ENCODE results near the gene PEAK1. TPM values are rescaled to one million over a fixed set of nuclear protein-coding genes. Genes with fewer than 3 reads are reported as not detected.

The PEAK1 gene
- total RNA-seq, 1 experiment from 2014 or later: 36.7 TPM

- H3K36me3 ChIP-seq (ENCODE audit: insufficient read depth, low read length, poor library complexity, severe bottlenecking): peaks cover 11% of the 10 kb centered on the region
- ChIA-PET POLR2A (ENCODE audit: low non-redundant PET) (no interaction called here), CTCF (no interaction called here)
- DNase-seq (ENCODE audit: low spot score): no peak
- no peak overlapping the region for H3K4me3 ChIP-seq (ENCODE audit: low read depth, low read length, poor library complexity, severe bottlenecking)
- no peaks in the 10 kb centered on the region for H3K9me3 ChIP-seq (ENCODE audit: low read depth, low read length, poor library complexity, severe bottlenecking)
- intact Hi-C loops (cut with micrococcal nuclease; ENCODE audit: unreplicated experiment): no loop called here
- H3K4me1 ChIP-seq (ENCODE audit: insufficient read depth, low read length, poor library complexity, severe bottlenecking): peaks cover 17% of the 10 kb centered on the region
- H3K27ac ChIP-seq (ENCODE audit: low read depth, low read length, poor library complexity, severe bottlenecking): no peak overlapping the region
- TF ChIP-seq CTCF (conservative IDR thresholded peaks at IDR 0.05; ENCODE audit: low read depth, low read length) (no peak), EZH2 (IDR thresholded peaks at IDR 0.05; ENCODE audit: borderline replicate concordance, low read depth, low read length, poor library complexity, severe bottlenecking) (no peak)
- no peaks in the 10 kb centered on the region for H3K27me3 ChIP-seq (replicated peaks; ENCODE audit: insufficient read depth, low read depth, low read length, poor library complexity)
- BruUV-seq (replicated peaks): no TSS peak
Measured at GRCh38 chr15:77457905-77458265, 38.0 kb upstream of the PEAK1 start.

DNA sequence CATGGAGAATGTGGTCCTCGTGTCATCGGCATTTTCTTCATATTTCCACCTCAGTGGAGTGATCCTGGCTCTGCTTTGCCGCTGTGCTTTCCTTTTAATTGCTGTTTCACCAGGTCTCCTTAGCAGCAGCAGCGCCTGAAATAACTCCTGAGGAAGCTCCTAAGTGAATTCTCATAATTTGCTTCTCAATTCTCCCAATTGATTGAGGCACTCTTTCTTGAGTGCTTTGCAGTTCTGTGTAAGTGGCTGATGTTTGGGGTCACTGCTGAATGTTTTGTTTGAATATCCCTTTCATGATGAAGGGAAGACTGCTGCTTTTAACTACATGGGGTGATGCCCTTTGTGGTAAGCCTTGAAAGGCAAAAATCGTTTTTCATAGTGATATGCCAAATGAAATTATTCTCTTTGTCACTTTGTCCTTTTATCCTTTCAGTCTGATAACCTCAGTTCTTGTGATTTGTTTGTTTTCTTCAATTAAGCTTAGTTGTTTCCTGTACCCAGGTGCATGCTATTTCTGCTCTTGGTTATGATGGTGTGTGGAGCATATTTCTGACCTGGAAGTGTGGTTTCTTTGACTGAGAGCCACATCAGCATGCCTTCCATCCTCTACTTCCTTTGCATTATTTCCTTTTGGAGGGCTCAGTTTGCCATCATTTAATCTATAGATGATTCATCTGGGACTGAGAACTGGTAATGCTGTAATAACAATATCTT, 37.4 kb upstream of the PEAK1 start:
- Histone ChIP-seq H3K4me1 (ENCODE audit: insufficient read depth, low read length, poor library complexity, severe bottlenecking) (peaks cover 17% of the 10 kb centered on the region), H3K27ac (ENCODE audit: low read depth, low read length, poor library complexity, severe bottlenecking) (no peak overlapping the region), H3K27me3 (replicated peaks; ENCODE audit: insufficient read depth, low read depth, low read length, poor library complexity) (no peaks in the 10 kb centered on the region), H3K9me3 (ENCODE audit: low read depth, low read length, poor library complexity, severe bottlenecking) (no peaks in the 10 kb centered on the region), H3K36me3 (ENCODE audit: insufficient read depth, low read length, poor library complexity, severe bottlenecking) (peaks cover 11% of the 10 kb centered on the region), H3K4me3 (ENCODE audit: low read depth, low read length, poor library complexity, severe bottlenecking) (no peak overlapping the region)
- TF ChIP-seq EZH2 (IDR thresholded peaks at IDR 0.05; ENCODE audit: borderline replicate concordance, low read depth, low read length, poor library complexity, severe bottlenecking) (no peak), CTCF (conservative IDR thresholded peaks at IDR 0.05; ENCODE audit: low read depth, low read length) (no peak)
- intact Hi-C loops (cut with micrococcal nuclease; ENCODE audit: unreplicated experiment): no loop called here
- BruUV-seq (replicated peaks): no TSS peak
- POLR2A ChIA-PET (ENCODE audit: low non-redundant PET): no interaction called here
- no peak for DNase-seq (ENCODE audit: low spot score)
- CTCF ChIA-PET: no interaction called here

DNA sequence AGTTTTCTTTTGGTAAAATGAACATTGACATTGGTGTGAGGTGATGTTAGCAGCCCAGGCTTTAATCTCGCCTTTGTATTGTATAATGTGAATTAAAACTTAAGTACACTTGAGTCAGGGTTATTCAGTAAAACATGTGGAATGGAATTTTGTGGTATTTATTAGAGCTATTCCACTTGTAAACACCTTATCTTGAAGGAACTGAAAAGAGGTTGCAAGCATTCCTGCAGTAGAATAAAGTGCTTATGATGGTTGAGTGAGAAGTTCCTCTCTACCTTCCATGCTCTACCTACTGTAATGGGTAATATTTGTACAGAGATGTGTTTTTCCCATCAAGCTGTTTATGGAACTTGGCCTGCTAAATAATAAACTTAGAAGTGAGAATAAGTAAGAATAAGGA, 36.8 kb upstream of the PEAK1 start:
- BruUV-seq (replicated peaks): no TSS peak
- intact Hi-C loops (cut with micrococcal nuclease; ENCODE audit: unreplicated experiment): no loop called here
- no peak overlapping the region for H3K27ac ChIP-seq (ENCODE audit: low read depth, low read length, poor library complexity, severe bottlenecking)
- H3K4me1 ChIP-seq (ENCODE audit: insufficient read depth, low read length, poor library complexity, severe bottlenecking): peaks cover 17% of the 10 kb centered on the region
- no peak for DNase-seq (ENCODE audit: low spot score)
- POLR2A ChIA-PET (ENCODE audit: low non-redundant PET): no interaction called here
- no peaks in the 10 kb centered on the region for H3K9me3 ChIP-seq (ENCODE audit: low read depth, low read length, poor library complexity, severe bottlenecking)
- no peak overlapping the region for H3K4me3 ChIP-seq (ENCODE audit: low read depth, low read length, poor library complexity, severe bottlenecking)
- H3K27me3 ChIP-seq (replicated peaks; ENCODE audit: insufficient read depth, low read depth, low read length, poor library complexity): no peaks in the 10 kb centered on the region
- CTCF ChIA-PET: no interaction called here
- TF ChIP-seq EZH2 (IDR thresholded peaks at IDR 0.05; ENCODE audit: borderline replicate concordance, low read depth, low read length, poor library complexity, severe bottlenecking): no peak
- no peak for TF ChIP-seq CTCF (conservative IDR thresholded peaks at IDR 0.05; ENCODE audit: low read depth, low read length)
- peaks cover 11% of the 10 kb centered on the region for H3K36me3 ChIP-seq (ENCODE audit: insufficient read depth, low read length, poor library complexity, severe bottlenecking)
